Central memory CD8-positive, alpha-beta T cell (primary cell): Measurements from ENCODE around the gene CTU2.
A peak's percentile ranks its signal among the peaks of the same experiment; 100 is the strongest.

Experiments used
- ATAC-seq: fragments of 150-1000 bp; cut with Tn5 transposase; replicated peaks from 2 replicates; pipeline ENCODE4 v1.10.0; 2022; ENCODE audit warnings: mild to moderate bottlenecking, moderate FRiP score, moderate number of reproducible peaks; ENCODE audit not compliant: poor library complexity, severe bottlenecking; ENCODE audit errors: extremely low read depth
- DNase-seq, 2 donors: peaks; one replicate each; pipeline ENCODE4 v3.0.0; 2021; ENCODE audit warnings: low spot score in 2 of 2
- H3K27ac Mint-ChIP-seq: one replicate; pipeline ENCODE4 v1.8.0; 2022; ENCODE audit warnings: low read depth, mild to moderate bottlenecking, moderate library complexity, mixed read lengths
- H3K27me3 Mint-ChIP-seq: one replicate; pipeline ENCODE4 v1.8.0; 2022; ENCODE audit warnings: mixed read lengths
- H3K36me3 Mint-ChIP-seq: one replicate; pipeline ENCODE4 v1.8.0; 2022; ENCODE audit warnings: mild to moderate bottlenecking, moderate library complexity, mixed read lengths; ENCODE audit not compliant: insufficient read depth
- H3K4me1 Mint-ChIP-seq: one replicate; pipeline ENCODE4 v1.8.0; 2022; ENCODE audit warnings: mixed read lengths
- H3K4me3 Mint-ChIP-seq: one replicate; pipeline ENCODE4 v1.8.0; 2022; ENCODE audit warnings: mild to moderate bottlenecking, moderate library complexity, mixed read lengths
- H3K9me3 Mint-ChIP-seq: one replicate; pipeline ENCODE4 v1.8.0; 2022; ENCODE audit warnings: mixed read lengths

The CTU2 gene

DNA sequence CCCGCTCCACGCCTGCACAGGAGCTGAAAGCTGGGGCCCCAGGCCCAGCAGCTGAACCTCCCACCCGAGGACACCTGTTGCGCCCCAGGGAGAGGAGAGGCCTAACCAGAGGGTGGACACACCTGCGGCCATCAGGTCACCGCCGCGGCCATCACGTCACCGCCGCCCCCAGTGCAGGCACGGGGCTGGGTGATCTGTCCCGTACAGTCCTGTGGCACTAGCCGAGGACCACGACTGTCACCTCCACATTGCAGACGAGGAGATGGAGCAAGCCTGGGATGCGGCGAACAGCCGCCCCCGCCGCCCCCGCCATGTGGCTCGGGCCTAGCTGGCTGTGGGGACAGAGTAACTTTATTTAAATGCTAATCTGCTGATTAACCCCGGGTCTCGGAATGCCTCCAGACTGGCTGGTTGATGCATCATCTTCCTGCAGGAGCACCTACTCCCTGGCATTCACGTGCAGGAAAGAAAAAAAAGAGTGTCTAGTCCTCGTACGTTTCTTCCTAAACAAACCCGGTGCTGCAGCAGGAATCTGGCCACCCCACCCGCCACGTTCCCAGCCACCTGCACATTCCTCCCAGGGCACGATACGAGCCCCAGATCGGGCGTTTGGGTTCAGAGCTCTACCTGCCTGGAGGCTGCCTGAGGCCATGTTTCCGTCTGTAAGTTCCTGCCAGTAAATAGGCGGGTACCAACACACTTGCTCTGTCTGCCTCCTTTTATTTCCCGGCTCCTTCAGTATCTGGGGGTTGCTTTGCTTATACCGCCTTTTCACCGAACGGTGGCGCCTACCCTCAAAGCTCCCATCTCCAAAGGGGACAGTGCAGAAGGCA, 48.8 kb downstream of the CTU2 start:
- Mint-ChIP-seq H3K27me3 (no peaks in the 10 kb centered on the region), H3K9me3 (no peaks in the 10 kb centered on the region), H3K27ac (no peak overlapping the region), H3K4me3 (no peak overlapping the region), H3K4me1 (peaks cover 30% of the 10 kb centered on the region), H3K36me3 (peaks cover 2% of the 10 kb centered on the region)
- no peak for ATAC-seq
- DNase-seq = no peak

DNA sequence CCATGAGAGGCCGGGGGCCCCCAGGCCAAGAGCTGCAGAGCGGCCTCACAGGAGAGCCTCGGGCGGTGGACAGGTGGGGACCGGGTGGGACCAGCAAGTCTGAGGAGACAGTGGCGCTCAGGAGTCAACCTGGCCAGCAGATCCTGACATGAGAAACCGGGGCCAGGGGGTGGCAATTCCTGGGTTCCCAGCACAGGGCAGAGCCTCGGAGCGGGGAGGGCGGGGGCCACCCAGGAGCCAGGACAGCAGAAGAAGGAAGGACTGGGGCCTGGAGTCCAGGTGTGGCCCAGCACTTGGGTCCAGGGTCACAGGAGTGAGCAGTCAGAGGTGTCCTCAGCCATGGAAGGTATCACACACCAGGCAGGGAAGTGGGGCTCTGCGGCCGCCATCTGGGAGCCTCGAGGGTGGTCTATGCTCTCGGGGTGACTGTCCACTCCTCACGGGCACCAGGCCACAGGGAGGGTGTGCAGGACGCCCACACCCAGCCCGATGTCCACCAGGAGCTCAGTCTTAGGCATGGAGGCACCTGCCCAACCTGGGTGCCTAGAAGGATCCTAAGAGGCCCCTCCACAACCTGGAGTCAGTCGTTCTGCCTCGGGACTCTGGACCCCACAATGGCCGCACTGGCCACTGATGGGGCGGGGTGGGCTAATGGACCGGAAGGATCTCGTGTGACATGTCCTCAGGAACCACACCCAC, 49.6 kb downstream of the CTU2 start:
- Mint-ChIP-seq H3K36me3 (peaks cover 2% of the 10 kb centered on the region), H3K27ac (no peak overlapping the region), H3K4me1 (peaks cover 33% of the 10 kb centered on the region), H3K27me3 (no peaks in the 10 kb centered on the region), H3K9me3 (no peaks in the 10 kb centered on the region), H3K4me3 (no peak overlapping the region)
- ATAC-seq (no peak), DNase-seq (no peak)

DNA sequence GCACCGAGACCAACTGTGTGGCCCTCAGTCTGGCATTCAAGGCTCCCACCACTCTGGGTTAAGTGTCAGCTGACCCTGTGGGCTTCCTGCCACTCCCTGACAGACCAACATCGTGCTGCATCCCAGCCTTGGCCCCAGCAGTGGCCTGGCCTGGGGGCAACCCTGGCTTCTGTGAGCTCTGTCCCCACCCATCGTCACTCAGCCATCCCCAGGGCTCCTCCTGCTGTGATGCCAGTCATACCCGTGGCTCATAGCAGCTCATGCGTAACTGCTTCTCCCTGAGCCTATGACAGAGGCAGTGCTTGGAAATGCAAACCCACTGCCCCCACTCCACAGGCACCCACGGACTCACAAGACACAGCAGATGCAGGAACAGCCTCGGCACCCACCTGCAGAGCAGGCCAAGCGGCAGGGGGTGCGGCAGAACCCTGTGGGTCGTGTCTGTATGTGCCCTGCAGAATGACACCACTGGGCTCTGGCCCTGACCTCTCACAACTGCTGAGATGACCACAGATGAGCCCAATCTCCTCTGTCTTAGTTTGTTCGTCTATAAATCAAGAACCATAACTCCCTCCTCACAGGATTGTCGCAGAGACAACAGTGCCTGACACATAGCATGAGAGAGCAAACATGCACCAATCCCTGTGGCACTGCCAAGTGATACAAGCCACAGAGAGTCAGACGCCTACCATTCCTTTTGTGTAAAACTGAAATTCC, 52.1 kb downstream of the CTU2 start:
- no peak for ATAC-seq
- Mint-ChIP-seq H3K27ac (no peak overlapping the region), H3K4me1 (peaks cover 36% of the 10 kb centered on the region), H3K36me3 (peaks cover 2% of the 10 kb centered on the region), H3K9me3 (no peaks in the 10 kb centered on the region), H3K4me3 (peak overlapping the region; percentile 55), H3K27me3 (no peaks in the 10 kb centered on the region)
- no peak for DNase-seq

DNA sequence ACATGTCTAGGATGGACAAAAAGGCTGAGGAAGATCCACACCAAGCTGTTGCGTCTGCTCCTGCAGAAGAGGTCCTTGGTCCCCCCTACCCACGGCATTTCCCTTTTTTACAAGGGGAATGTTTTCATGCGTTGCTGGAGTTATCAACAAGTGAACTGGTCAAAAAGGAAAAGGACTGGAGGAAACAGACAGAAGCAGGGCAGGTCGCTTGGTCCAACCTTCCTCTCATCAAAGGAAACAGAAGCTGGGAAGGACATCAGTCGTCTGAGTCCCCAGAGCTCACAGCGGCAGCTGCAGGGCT, 52.6 kb downstream of the CTU2 start:
- Mint-ChIP-seq H3K4me1 (peaks cover 41% of the 10 kb centered on the region), H3K27me3 (no peaks in the 10 kb centered on the region), H3K4me3 (peak overlapping the region; percentile 55), H3K36me3 (peaks cover 4% of the 10 kb centered on the region), H3K9me3 (no peaks in the 10 kb centered on the region), H3K27ac (no peak overlapping the region)
- DNase-seq = no peak
- ATAC-seq = no peak

DNA sequence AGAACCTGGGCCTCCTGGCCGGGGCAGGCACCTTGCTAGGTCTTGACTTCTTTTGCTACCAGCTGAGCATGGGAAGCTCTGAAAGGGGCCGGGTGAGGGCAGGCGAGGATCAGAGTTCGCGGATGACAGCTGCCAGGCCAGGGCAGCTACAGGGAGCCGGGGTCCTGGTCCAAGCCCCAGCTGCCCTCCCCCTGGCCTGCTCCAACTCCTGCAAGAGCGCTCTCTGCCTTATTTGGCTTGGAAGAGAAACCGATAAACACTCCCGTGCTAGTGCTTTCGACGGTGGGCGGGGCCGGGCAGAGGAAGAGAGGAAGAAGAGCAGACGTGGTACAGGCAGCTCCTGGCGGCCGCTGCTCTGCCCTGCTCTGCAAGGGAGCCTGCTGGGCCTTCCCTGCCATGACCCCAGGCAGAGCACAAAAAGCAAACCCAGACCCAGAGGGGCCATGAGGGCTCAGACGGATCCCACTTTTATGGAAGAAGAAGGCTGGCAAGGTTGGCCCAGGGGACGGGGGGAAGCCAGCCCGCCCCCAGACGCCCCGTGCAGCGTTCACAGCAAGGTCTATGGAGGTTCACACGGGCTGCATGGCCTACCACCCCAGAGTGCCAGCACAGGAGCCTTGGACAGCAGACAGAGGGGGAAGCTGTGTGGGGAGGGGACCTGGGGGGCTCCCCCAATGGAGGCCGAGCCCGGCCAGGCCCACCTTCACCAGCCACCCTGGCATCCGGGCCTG, 53.1 kb downstream of the CTU2 start:
- H3K9me3 Mint-ChIP-seq = no peaks in the 10 kb centered on the region
- H3K27ac Mint-ChIP-seq = peak overlapping the region; percentile 55
- H3K36me3 Mint-ChIP-seq = peaks cover 8% of the 10 kb centered on the region
- no peak for DNase-seq
- H3K27me3 Mint-ChIP-seq = no peaks in the 10 kb centered on the region
- peaks cover 42% of the 10 kb centered on the region for H3K4me1 Mint-ChIP-seq
- peak; percentile 78 for ATAC-seq
- H3K4me3 Mint-ChIP-seq = peak overlapping the region; percentile 55

DNA sequence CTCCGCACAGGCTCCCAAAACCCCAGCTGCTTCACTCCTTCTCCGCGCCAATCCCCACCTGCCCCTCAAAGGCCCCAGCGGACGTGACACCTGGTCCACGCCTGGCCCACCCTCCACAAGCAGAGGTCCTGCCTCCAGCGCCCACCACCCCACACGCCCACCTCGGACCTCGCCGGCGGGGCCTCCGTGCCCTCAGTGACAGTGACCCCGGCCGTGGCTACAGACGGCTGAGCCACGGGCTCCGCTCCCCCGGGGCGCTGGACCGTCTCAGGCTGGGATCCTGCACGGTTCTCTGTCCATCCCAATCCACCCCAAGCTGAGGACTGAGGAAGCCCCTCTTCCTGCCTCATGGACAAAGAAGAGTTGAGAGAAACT, 53.7 kb downstream of the CTU2 start:
- H3K9me3 Mint-ChIP-seq = no peaks in the 10 kb centered on the region
- peaks cover 8% of the 10 kb centered on the region for H3K36me3 Mint-ChIP-seq
- no peaks in the 10 kb centered on the region for H3K27me3 Mint-ChIP-seq
- ATAC-seq (no peak), DNase-seq (no peak)
- H3K4me1 Mint-ChIP-seq = peaks cover 42% of the 10 kb centered on the region
- H3K27ac Mint-ChIP-seq = no peak overlapping the region
- H3K4me3 Mint-ChIP-seq = no peak overlapping the region

DNA sequence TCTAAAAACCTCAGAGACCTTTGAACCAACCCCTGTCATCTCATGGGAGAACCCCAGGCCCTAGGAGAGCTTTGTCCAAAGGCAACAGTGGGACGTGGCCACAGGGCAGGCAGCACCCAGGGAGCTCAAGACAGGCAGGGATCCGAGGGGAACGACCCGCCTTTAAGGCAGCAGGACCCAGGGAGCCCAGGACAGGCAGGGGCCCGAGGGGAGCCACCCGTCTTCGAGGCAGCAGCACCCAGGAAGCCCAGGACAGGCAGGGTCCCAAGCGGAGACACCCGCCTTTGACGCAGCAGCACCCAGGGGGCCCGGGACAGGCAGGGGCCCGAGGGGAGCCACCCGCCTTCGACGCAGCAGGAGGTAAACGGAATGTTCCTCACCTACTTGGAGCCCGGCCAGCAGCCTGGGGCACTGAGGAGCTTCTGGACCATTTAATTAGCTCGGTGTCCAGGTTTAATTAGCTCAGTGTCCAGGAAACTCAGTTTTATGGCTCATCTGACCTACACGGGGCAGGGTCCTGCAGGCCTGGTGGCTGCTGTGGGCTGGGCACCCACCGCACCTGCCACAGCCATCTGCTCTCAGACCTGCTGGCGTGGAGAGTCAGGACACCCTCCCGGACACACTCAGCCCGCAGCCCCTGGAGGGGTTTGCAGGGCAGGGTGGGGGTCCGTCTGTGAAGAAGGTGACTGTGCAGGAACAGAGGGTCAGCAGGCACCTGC, 54.3 kb downstream of the CTU2 start:
- DNase-seq (no peak), ATAC-seq (no peak)
- Mint-ChIP-seq H3K36me3 (peaks cover 8% of the 10 kb centered on the region), H3K9me3 (no peaks in the 10 kb centered on the region), H3K4me1 (peaks cover 42% of the 10 kb centered on the region), H3K27ac (no peak overlapping the region), H3K4me3 (no peak overlapping the region), H3K27me3 (no peaks in the 10 kb centered on the region)

DNA sequence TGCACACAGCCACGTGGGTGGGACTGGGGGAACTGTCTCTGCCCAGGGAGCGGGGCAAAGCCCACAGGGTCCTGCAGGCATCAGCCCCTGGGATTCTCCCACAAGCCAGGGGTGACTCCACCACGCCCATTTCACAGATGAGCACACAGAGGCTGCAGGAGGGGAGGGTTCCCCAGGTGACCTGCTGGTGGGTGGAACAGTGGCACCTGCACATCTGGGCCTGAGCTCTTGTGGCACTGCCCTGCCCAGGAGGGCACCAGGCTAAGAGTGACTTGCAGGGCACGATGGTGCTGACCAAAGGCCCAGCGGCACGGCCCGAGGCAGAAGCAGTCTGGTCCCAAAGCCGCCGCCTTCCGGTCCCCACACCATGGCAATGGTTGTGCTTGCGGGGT, 54.8 kb downstream of the CTU2 start:
- Mint-ChIP-seq H3K27me3 (no peaks in the 10 kb centered on the region), H3K36me3 (peaks cover 13% of the 10 kb centered on the region), H3K4me1 (peaks cover 46% of the 10 kb centered on the region), H3K27ac (no peak overlapping the region), H3K9me3 (no peaks in the 10 kb centered on the region), H3K4me3 (no peak overlapping the region)
- ATAC-seq (no peak), DNase-seq (no peak)

DNA sequence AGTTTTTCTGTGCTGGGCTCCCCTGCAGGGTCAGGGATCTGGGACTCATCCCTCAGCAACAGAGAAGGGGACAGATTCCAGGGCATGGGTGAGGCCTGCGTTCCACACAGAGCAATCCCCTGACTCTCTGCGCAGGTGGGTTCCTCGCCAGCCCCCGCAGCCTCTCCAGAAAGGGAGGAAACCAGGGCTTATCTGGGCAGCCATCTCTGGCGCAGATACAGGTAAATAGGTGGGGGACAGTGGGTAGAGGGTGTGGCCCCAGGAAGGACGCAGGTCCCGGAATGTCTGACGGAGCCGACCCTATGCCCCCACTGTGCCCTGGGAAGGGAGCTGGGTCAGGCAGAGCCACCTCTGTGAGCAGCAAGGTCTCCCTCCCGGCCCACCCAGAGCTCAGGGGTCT, 55.5 kb downstream of the CTU2 start:
- Mint-ChIP-seq H3K4me1 (peaks cover 45% of the 10 kb centered on the region), H3K27ac (no peak overlapping the region), H3K4me3 (no peak overlapping the region), H3K9me3 (no peaks in the 10 kb centered on the region), H3K27me3 (no peaks in the 10 kb centered on the region), H3K36me3 (peaks cover 13% of the 10 kb centered on the region)
- DNase-seq (no peak), ATAC-seq (no peak)

DNA sequence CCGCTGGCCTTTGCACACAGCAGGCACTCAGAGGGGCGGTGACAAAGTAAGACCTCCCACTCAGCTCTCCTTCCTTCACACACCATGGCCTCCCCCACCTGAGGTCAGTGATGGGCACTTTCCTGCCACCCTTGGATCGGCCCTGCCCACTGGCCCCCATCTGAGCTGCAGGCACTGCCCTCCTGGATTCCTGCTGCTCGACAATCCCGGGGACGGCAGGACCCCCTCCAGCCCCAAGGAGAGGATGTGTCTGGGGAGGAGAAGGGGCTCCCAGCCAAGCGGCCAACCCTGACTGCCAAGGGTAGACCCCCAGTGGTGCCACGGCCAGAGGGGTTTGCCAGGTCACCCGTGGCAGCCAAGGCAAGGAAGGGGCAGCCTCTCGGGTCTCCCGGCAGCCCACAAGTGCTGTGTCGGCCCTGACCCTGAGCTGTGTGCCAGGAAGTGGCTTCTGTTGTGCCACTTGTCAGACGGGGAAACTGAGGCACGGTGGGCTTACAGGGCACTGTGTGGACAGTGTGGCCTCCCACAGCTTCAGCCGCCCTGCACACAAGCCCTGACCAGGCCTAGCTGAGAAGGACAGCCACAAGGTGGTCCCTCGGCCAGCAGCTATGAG, 56.1 kb downstream of the CTU2 start:
- H3K27me3 Mint-ChIP-seq = no peaks in the 10 kb centered on the region
- H3K36me3 Mint-ChIP-seq = peaks cover 13% of the 10 kb centered on the region
- DNase-seq (no peak), ATAC-seq (no peak)
- H3K27ac Mint-ChIP-seq = no peak overlapping the region
- H3K4me1 Mint-ChIP-seq = peaks cover 45% of the 10 kb centered on the region
- no peak overlapping the region for H3K4me3 Mint-ChIP-seq
- no peaks in the 10 kb centered on the region for H3K9me3 Mint-ChIP-seq

DNA sequence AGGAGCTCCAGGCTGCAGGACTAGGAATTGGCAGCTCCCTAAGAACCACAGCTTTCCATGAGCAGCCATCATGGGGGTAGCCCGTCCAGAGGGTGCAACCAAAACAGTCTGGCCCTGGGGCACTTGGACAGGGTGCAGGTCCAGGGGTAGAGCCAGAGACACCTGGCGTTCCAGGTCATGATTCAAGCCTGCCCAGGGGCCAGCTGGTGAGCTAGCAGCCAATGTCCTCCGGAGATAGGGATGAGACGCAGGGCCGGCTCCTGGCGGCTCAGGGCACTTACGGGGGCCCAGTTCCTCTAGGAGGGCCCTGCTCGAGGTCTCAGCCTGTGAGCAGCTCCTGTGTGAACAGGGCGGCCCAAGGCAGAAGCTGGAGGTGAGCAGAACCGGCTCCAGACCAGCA, 56.6 kb downstream of the CTU2 start:
- DNase-seq (no peak), ATAC-seq (no peak)
- H3K27ac Mint-ChIP-seq = no peak overlapping the region
- peaks cover 13% of the 10 kb centered on the region for H3K36me3 Mint-ChIP-seq
- H3K4me1 Mint-ChIP-seq = peaks cover 49% of the 10 kb centered on the region
- H3K4me3 Mint-ChIP-seq = no peak overlapping the region
- no peaks in the 10 kb centered on the region for H3K27me3 Mint-ChIP-seq
- H3K9me3 Mint-ChIP-seq = no peaks in the 10 kb centered on the region
